SK-MEL-5 (cell line): ENCODE data around the gene PCLO. TPM values are rescaled to one million over a fixed set of nuclear protein-coding genes. Genes with fewer than 3 reads are reported as not detected.
"Not testable (repeated sequence)": the region's sequence is repeated elsewhere in the genome, so short reads cannot be mapped to it uniquely, and the experiment has no call there.

ENCODE experiments used
- DNase-seq: peaks from one replicate; pipeline ENCODE4 v3.0.0-alpha.2; 2016; ENCODE audit warnings: low read depth, low spot score
- in situ Hi-C: cut with HindIII; loops from 2 replicates; pipeline ENCODE4 v1.10.0; 2016; ENCODE audit warnings: low sequenced_read_pairs, high pct_unique_total_duplicates, low pct_unique_long_range_greater_than_20kb
- small RNA-seq, 2 experiments: library from RNA; depleted of rRNA; stranded (forward); fragments of <200 nt; gene quantifications; one replicate each; pipeline ENCODE3, GENCODE V24; 2014
- total RNA-seq: library from RNA; depleted of rRNA; stranded (reverse); fragments of >200 nt; shearing (Covaris generic); gene quantifications from 2 replicates; pipeline ENCODE4 v1.2.3, GENCODE V29; 2014

Gene PCLO
- total RNA-seq, 1 experiment from 2014 or later = 1,128 TPM

- no peak for DNase-seq
- in situ Hi-C loops = no loop called here
These were observed 426.1 kb downstream of the PCLO start for GRCh38 chr7:82736633-82737032.

GRCh38 chr7:82732677-82733076 lies 430.0 kb downstream of the PCLO start:
- in situ Hi-C loops = no loop called here
- DNase-seq = no peak

GRCh38 chr7:82729172-82730030 lies 433.3 kb downstream of the PCLO start:
- DNase-seq = peak; percentile 71
- in situ Hi-C loops = no loop called here

- in situ Hi-C loops = no loop called here
- DNase-seq = no peak
These were observed 436.5 kb downstream of the PCLO start for GRCh38 chr7:82726038-82726800.

- in situ Hi-C loops = no loop called here
- no peak for DNase-seq
These were observed 439.3 kb downstream of the PCLO start for GRCh38 chr7:82723411-82723810.

- peak; percentile 24 for DNase-seq
- in situ Hi-C loops = no loop called here
These were observed 439.7 kb downstream of the PCLO start for GRCh38 chr7:82722946-82723345.

GRCh38 chr7:82715344-82715743 lies 447.3 kb downstream of the PCLO start:
- in situ Hi-C loops = no loop called here
- no peak for DNase-seq

GRCh38 chr7:82714883-82715282 lies 447.8 kb downstream of the PCLO start:
- in situ Hi-C loops = no loop called here

GRCh38 chr7:82713506-82713905 lies 449.2 kb downstream of the PCLO start:
- in situ Hi-C loops = no loop called here
- DNase-seq = no peak

More at GRCh38 chr7:82714883-82715282, 447.8 kb downstream of the PCLO start:
- no peak for DNase-seq

GRCh38 chr7:82706344-82706743 lies 456.3 kb downstream of the PCLO start:
- DNase-seq, in situ Hi-C loops: not testable (repeated sequence)

- in situ Hi-C loops = no loop called here
- no peak for DNase-seq
These were observed 457.0 kb downstream of the PCLO start for GRCh38 chr7:82705517-82706260.

- DNase-seq = no peak
- in situ Hi-C loops = no loop called here
These were observed 458.6 kb downstream of the PCLO start for GRCh38 chr7:82704121-82704520.

Small RNA genes lying within 50 kb of the gene (small RNA-seq; reads per million reads assigned to genes)
- gene RNA5SP235 = 0 to 2.9 reads per million in 2 experiments
